Stimulated activated CD4-positive, alpha-beta T cell treated with anti-CD3 and anti-CD28 coated beads, Interleukin-2, amount 100 ng/mL, for 48 hours (primary cell): ENCODE data around the gene ADRM1.
A peak's percentile ranks its signal among the peaks of the same experiment; 100 is the strongest.

ENCODE experiments used
- DNase-seq, 2 donors: peaks; one replicate each; pipeline ENCODE4 v3.0.0-alpha.2; 2020

ADRM1 gene

GRCh38 chr20:62298577-62299249, 4.1 kb upstream of the ADRM1 start:
- no peak for DNase-seq

GRCh38 chr20:62299666-62300236, 3.0 kb upstream of the ADRM1 start:
- no peak for DNase-seq

DNA sequence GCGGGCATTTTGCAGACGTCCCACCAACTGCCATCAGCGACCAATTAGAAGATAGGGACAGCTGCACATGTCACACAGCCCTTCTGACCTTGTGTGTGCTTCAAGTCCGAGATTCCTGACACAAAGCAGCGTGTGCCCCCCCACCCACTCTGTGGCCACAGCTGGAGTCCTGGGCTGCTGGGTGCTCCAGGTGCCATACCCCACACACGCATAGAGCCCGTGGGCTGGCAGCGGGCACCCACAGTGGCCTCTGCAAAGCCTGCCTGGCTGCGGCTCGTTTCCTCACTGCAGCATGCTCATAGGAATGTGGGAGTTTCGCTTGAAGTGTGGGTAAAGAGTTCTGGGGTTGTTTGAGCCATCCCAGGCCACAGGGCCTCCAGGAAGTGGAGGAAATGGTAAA, 2.5 kb upstream of the ADRM1 start:
- DNase-seq: no peak

GRCh38 chr20:62301111-62301668, 1.6 kb upstream of the ADRM1 start:
- DNase-seq: no peak

GRCh38 chr20:62301773-62302340, 940 bp upstream of the ADRM1 start:
- peak; percentile 81 to 83 for DNase-seq

DNA sequence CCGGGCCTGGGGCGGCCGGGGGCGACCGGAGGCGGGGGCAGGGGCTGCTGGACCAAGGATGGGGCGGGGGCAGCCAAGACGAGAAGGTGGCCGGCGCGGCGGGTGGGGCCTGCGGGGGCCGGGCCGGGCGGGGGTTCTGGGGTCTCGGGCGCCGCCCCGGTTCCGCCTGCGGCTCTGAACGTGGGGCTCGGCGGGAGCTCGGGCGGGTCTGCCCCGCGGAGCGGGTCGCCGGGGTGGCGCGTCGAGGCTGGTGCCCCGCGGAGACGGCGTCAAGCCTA, 204 bp downstream of the ADRM1 start:
- no peak for DNase-seq

- peak in 1 of 2 donors; percentile 13 for DNase-seq
These were observed 786 bp downstream of the ADRM1 start for GRCh38 chr20:62303340-62304226.

- no peak for DNase-seq
These were observed 1.7 kb downstream of the ADRM1 start for GRCh38 chr20:62304331-62305148.

DNA sequence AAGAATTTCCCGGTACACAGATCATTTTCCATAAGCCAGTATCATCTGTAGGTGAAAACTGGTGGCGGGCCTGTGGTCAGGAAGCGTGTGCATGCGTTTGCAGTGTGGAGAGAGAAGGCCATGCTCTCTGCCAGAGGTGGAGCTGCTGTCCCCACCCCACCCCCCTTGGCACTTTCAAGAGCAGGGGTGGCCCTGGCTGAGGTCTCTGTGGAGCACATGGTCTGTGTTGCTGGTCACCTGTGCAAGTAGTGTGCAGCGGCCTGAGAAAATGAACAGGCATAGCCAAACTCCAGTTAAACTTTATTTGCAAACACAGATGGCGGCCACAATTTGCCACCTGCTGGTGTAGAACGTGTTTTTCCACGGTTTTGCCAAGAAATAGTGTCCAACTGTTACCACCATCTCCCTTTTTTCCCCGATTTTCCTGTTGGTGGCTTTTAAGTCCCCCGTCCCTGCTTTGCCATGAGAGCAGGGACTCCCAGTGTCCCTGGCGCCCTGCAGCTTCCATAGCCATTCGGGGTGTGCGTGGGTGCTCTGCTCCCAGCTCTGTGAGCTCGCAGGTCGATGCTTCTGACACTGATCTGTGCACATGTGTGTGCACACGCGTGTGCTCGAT, 2.5 kb downstream of the ADRM1 start:
- DNase-seq: no peak

- no peak for DNase-seq
These were observed 3.1 kb downstream of the ADRM1 start for GRCh38 chr20:62305765-62306413.

GRCh38 chr20:62306414-62307187, 3.8 kb downstream of the ADRM1 start:
- DNase-seq: no peak

DNA sequence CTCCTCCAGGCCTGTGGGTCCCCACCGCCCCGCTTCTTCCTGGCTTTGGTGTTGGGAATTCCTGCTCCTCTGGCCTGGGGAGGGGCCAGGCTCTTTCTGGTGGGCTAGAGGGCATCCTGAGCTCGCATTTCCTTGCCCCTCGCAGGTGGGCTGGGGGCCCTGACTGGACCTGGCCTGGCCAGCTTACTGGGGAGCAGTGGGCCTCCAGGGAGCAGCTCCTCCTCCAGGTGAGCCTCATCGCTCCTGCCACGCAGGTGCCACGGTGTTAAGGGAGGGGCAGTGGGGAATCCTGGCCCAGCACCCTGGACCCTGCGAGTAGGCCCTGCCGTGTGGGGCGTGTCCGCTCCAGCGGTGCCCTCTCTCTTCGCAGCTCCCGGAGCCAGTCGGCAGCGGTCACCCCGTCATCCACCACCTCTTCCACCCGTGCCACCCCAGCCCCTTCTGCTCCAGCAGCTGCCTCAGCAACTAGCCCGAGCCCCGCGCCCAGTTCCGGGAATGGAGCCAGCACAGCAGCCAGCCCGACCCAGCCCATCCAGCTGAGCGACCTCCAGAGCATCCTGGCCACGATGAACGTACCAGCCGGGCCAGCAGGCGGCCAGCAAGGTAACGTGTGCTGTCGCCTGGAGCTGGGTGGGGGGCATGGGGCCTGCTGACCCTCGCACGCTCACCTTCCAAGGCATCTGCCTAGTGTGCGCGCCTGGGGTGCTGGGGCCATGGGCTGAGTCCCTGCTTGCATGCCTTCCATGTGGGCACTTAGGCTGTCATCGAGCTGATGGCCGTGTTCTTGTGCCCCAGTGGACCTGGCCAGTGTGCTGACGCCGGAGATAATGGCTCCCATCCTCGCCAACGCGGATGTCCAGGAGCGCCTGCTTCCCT, 4.7 kb downstream of the ADRM1 start:
- DNase-seq: no peak

- DNase-seq: no peak
These were observed 5.5 kb downstream of the ADRM1 start for GRCh38 chr20:62308102-62308822.

GRCh38 chr20:62309198-62309944, 6.6 kb downstream of the ADRM1 start:
- no peak for DNase-seq

DNA sequence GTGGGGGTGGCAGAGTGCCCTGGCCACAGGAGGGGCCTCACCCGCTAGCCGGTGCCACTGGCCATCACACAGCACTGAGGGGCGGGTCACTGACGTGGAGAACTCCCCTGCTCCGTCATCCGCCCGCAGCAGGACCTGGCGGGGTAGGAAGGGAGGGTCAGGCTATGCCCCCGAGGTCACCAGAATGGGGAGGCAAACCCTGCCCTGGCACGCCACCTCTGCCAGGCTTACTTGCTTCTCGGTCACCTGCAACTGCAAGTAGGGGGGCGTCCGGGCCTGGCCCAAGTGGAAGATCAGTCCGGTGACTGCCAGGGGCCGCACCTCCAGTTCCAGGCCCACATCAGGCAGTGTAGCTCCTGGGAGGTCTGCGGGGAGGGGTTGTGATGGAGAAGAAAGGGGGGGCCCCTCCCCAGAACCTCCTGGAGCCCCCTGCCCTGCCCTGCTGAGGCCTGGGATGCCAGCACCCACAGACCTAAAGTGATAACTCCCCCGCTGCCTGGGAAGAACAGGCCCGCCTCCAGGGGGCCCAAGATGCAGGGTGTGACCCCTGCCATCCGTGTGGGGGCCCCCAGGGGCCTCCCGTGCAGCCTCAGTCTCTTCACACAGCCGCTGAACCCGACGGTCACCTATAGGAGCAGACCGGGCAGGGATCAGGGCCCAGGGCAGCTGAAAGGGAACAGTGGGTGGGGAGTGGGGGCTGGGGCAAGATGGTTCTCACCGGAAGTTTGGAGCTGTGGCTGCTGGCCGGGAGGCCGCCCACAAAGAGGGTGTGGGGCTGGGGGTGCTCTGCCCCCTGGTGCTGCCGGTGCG, 7.4 kb downstream of the ADRM1 start:
- DNase-seq: no peak

DNA sequence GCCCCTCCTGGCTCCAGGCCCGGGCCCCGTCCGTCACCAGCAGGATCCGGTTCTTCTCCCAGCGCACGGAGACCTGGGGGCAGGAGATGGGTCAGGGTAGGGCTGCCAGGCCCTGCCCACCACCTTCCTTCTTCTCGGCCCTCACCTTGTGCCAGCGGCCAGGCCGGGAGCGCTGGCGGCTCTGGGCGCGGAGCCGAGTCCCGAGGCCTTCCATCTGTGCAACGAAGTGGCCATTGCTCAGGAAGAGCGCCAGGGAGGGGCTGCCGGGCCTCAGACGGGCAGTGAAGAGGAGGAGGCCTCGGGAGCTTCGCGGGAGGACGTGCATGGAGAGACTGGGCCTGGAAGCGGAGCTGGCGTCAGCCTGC, 7.9 kb downstream of the ADRM1 start:
- no peak for DNase-seq

GRCh38 chr20:62311150-62311549, 8.4 kb downstream of the ADRM1 start:
- DNase-seq: no peak
